ENCODE data around the gene FN1. TPM values are rescaled to one million over a fixed set of nuclear protein-coding genes. Genes with fewer than 3 reads are reported as not detected.

Gene FN1
- total RNA-seq, 1 donor from 2014 or later, result 909 TPM

- peaks cover 12% of the 10 kb centered on the region for H3K36me3 Mint-ChIP-seq
- no peak overlapping the region for H3K4me3 Mint-ChIP-seq
- H3K4me1 Mint-ChIP-seq, result peaks cover 16% of the 10 kb centered on the region
- no peak for TF ChIP-seq CTCF (IDR thresholded peaks at IDR 0.05; ENCODE audit: unreplicated experiment)
- no peaks in the 10 kb centered on the region for H3K9me3 Mint-ChIP-seq
- no peaks in the 10 kb centered on the region for H3K27me3 Mint-ChIP-seq (ENCODE audit: low read depth)
- no peak for DNase-seq (ENCODE audit: low spot score in 2 of 2, unreplicated experiment in 2 of 2)
- H3K27ac Mint-ChIP-seq, result peak overlapping the region; percentile 34
These were observed 36.7 kb downstream of the FN1 start for GRCh38 chr2:215399067-215399716.

- Mint-ChIP-seq H3K9me3 (no peaks in the 10 kb centered on the region), H3K4me3 (no peak overlapping the region), H3K27me3 (ENCODE audit: low read depth) (no peaks in the 10 kb centered on the region), H3K27ac (peak overlapping the region; percentile 84), H3K36me3 (peaks cover 10% of the 10 kb centered on the region), H3K4me1 (peaks cover 16% of the 10 kb centered on the region)
- TF ChIP-seq CTCF (IDR thresholded peaks at IDR 0.05; ENCODE audit: unreplicated experiment), result no peak
- no peak for DNase-seq (ENCODE audit: low spot score in 2 of 2, unreplicated experiment in 2 of 2)
These were observed 38.1 kb downstream of the FN1 start for GRCh38 chr2:215397632-215398341.

GRCh38 chr2:215396595-215397313 lies 39.1 kb downstream of the FN1 start:
- Mint-ChIP-seq H3K9me3 (no peaks in the 10 kb centered on the region), H3K4me1 (peaks cover 16% of the 10 kb centered on the region), H3K36me3 (peaks cover 15% of the 10 kb centered on the region), H3K27ac (no peak overlapping the region), H3K27me3 (ENCODE audit: low read depth) (no peaks in the 10 kb centered on the region), H3K4me3 (no peak overlapping the region)
- no peak for DNase-seq (ENCODE audit: low spot score in 2 of 2, unreplicated experiment in 2 of 2)
- TF ChIP-seq CTCF (IDR thresholded peaks at IDR 0.05; ENCODE audit: unreplicated experiment), result no peak

- H3K36me3 Mint-ChIP-seq, result peaks cover 17% of the 10 kb centered on the region
- H3K27me3 Mint-ChIP-seq (ENCODE audit: low read depth), result no peaks in the 10 kb centered on the region
- no peak overlapping the region for H3K27ac Mint-ChIP-seq
- TF ChIP-seq CTCF (IDR thresholded peaks at IDR 0.05; ENCODE audit: unreplicated experiment), result no peak
- no peak overlapping the region for H3K4me3 Mint-ChIP-seq
- H3K4me1 Mint-ChIP-seq, result peaks cover 16% of the 10 kb centered on the region
- DNase-seq (ENCODE audit: low spot score in 2 of 2, unreplicated experiment in 2 of 2), result no peak
- H3K9me3 Mint-ChIP-seq, result no peaks in the 10 kb centered on the region
These were observed 40.0 kb downstream of the FN1 start for GRCh38 chr2:215395687-215396460.

GRCh38 chr2:215394102-215394805 lies 41.6 kb downstream of the FN1 start:
- H3K36me3 Mint-ChIP-seq, result peaks cover 20% of the 10 kb centered on the region
- no peak overlapping the region for H3K4me3 Mint-ChIP-seq
- H3K4me1 Mint-ChIP-seq, result peaks cover 16% of the 10 kb centered on the region
- H3K9me3 Mint-ChIP-seq, result no peaks in the 10 kb centered on the region
- no peak for DNase-seq (ENCODE audit: low spot score in 2 of 2, unreplicated experiment in 2 of 2)
- no peak overlapping the region for H3K27ac Mint-ChIP-seq
- no peak for TF ChIP-seq CTCF (IDR thresholded peaks at IDR 0.05; ENCODE audit: unreplicated experiment)
- H3K27me3 Mint-ChIP-seq (ENCODE audit: low read depth), result no peaks in the 10 kb centered on the region
